GM19193 (cell line): ENCODE data around the gene ZNF526.

Source experiments
- POLR2A ChIP-seq: IDR thresholded peaks from 4 replicates; pipeline ENCODE4 v1.6.1; 2011; ENCODE audit not compliant: insufficient read depth, insufficient read length; ENCODE audit errors: extremely low read depth

ZNF526 gene

GRCh38 chr19:42229855-42230351 is 9.8 kb downstream of the ZNF526 start:
- no peak for TF ChIP-seq POLR2A

DNA sequence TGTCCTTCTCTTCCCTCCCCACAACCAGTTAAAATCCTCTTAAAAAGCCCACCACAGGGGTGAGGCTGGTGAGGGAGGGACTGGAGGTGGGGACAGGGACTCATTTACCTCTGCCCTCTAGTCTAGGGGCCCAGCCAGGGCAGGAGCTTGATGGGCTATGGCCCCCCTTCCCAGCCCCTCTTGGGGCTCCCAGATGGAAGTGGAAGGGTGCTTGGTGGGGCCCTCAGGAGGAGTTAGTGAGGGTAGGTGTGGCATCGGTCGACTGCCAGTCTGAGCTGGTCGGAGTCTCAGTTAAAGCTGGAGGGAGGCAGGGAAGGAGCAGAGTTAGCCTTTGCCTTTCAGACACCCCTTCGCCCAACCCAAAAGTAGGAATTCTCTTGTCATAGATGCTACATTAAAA is 10.5 kb downstream of the ZNF526 start:
- TF ChIP-seq POLR2A: no peak

- TF ChIP-seq POLR2A: peak; percentile 18
Measured at GRCh38 chr19:42232435-42232834, 12.3 kb downstream of the ZNF526 start.

DNA sequence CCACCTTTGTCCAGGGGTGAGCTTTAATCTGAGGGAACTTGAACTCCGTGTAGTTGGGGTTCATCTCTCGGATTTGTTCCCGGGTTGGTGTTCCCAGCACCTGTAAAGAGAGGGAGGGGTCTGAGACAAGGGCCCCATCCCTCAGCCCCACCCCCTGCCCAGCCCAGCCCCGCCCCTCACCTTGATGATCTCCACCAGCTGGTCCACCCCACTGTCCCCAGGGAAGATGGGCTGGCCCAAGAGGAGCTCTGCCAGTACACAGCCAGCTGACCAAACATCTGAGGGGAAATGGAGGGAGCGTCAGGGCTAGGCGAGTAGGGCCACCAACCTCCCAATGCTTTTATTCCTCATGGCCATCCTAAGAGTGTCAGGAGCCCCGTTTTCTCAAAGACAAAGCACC is 13.0 kb downstream of the ZNF526 start:
- no peak for TF ChIP-seq POLR2A

- TF ChIP-seq POLR2A: no peak
Measured at GRCh38 chr19:42233678-42234292, 13.7 kb downstream of the ZNF526 start.

GRCh38 chr19:42234364-42234763 is 14.3 kb downstream of the ZNF526 start:
- TF ChIP-seq POLR2A: peak; percentile 9

GRCh38 chr19:42235181-42235580 is 15.1 kb downstream of the ZNF526 start:
- no peak for TF ChIP-seq POLR2A

- TF ChIP-seq POLR2A: no peak
Measured at GRCh38 chr19:42239544-42240220, 19.6 kb downstream of the ZNF526 start.

GRCh38 chr19:42241279-42241678 is 21.2 kb downstream of the ZNF526 start:
- TF ChIP-seq POLR2A: no peak

DNA sequence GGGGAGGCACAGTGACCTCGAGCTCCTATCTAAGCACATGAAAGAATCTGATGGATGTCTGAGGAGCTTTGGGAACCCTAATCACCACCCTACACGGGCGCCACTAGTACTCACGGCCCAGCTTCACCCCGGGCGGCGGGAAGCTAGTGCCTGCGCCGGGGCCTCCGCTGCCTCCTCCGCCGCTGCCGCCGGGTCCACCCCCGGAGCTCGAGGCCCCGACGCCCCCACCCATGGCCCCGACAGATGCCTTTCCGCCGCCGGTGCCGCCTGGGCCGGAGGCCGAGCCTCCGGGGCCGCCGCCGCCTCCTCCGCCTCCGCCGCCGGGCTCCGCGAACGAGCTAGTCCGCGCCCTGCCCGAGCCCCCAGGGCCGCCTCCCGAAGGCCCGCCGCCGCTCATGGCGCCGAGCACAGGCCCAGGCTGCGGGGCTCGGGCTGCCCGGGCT is 22.0 kb downstream of the ZNF526 start:
- no peak for TF ChIP-seq POLR2A

DNA sequence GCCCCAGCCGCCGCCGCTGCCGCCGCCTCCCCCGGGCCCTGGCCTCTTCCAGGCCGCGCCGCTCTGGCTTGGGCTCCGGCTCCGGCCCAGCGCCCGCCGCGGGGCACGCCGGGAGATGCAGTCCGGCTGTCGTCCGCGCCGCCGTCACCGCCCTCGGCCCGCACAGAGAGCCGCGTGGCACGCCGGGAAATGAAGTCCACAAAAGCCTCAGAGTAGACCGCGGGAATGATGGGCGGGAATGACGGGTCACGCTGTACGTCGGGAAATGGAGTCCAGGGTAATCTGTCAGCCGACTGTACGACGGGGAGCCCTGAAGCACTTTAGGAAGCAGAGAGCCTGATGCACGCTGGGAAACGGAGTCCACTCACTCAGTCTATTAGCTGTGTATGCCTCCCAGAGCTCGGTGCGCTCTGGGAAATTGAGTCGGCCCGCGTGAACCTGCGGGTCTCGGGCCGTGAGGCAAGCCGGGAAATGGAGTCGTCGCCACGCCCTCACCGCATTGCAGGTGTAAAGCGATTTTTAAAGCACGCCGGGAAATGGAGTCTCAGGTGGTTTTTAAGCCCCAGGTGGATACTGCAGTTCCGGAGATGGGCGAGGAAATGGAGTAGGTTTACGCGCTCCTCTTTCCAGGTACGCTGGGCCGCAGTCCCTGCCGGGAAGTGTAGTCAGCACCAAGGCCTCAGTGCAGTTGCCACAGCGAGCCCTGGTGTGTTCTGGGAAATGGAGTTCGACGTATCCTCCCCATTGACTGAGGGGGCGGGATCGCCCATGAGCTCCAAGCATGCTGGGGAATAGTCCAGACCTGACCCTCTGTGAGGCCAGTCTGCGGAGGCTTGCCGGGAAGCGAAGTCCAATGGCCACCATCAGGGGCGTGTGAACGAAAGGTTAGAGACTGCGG is 22.6 kb downstream of the ZNF526 start, which contains the start of gene GSK3A:
TSS of gene GSK3A (minus strand) at position 91 of the 898 bp plus-strand sequence. CDS start 137 bp downstream, outside the sequence.
- TF ChIP-seq POLR2A: peak; percentile 82

- peak; percentile 31 for TF ChIP-seq POLR2A
Measured at GRCh38 chr19:42244347-42245220, 24.5 kb downstream of the ZNF526 start.

GRCh38 chr19:42245231-42245630 is 25.1 kb downstream of the ZNF526 start:
- TF ChIP-seq POLR2A: no peak
